Epithelial cell of esophagus (primary cell): ENCODE data around the gene DPM3.

Source experiments
- DNase-seq: peaks from one replicate; pipeline ENCODE4 v3.0.0; 2010; ENCODE audit warnings: low read depth
- H3K4me3 ChIP-seq: 2 replicates; pipeline ENCODE4 v1.5.1; 2011; ENCODE audit warnings: mild to moderate bottlenecking, low read length, control low read depth
- CTCF ChIP-seq: IDR thresholded peaks from 2 replicates; pipeline ENCODE4 v1.5.1; 2011; ENCODE audit warnings: low read depth, mild to moderate bottlenecking, low read length, control low read depth, inconsistent platforms; ENCODE audit not compliant: insufficient read depth; ENCODE audit errors: missing control alignments

DPM3 gene

GRCh38 chr1:155103325-155103724, 37.0 kb downstream of the DPM3 start:
- DNase-seq = no peak
- no peak for TF ChIP-seq CTCF
- no peak overlapping the region for H3K4me3 ChIP-seq

- no peak overlapping the region for H3K4me3 ChIP-seq
- no peak for TF ChIP-seq CTCF
- DNase-seq = no peak
Observed at GRCh38 chr1:155099331-155099730, 41.0 kb downstream of the DPM3 start.

GRCh38 chr1:155094622-155094948, 45.7 kb downstream of the DPM3 start:
- no peak overlapping the region for H3K4me3 ChIP-seq
- TF ChIP-seq CTCF = no peak

GRCh38 chr1:155093911-155094621, 46.3 kb downstream of the DPM3 start:
- H3K4me3 ChIP-seq = no peak overlapping the region
- TF ChIP-seq CTCF = peak; percentile 64
- peak; percentile 68 for DNase-seq

More at GRCh38 chr1:155094622-155094948, 45.7 kb downstream of the DPM3 start:
- DNase-seq = no peak

GRCh38 chr1:155092641-155093040, 47.7 kb downstream of the DPM3 start:
- no peak for TF ChIP-seq CTCF
- H3K4me3 ChIP-seq = no peak overlapping the region
- DNase-seq = no peak

- no peak overlapping the region for H3K4me3 ChIP-seq
- DNase-seq = no peak
- no peak for TF ChIP-seq CTCF
Observed at GRCh38 chr1:155092131-155092530, 48.2 kb downstream of the DPM3 start.

- no peak overlapping the region for H3K4me3 ChIP-seq
- TF ChIP-seq CTCF = peak; percentile 95
- DNase-seq = peak; percentile 68
Observed at GRCh38 chr1:155091071-155092051, 49.0 kb downstream of the DPM3 start.
